HCT116 (cell line): ENCODE data around the gene LAMC2.

Experiments used
- CBX3 ChIP-seq: IDR thresholded peaks from 2 replicates; pipeline ENCODE4 v1.6.1; 2012; ENCODE audit warnings: low read depth
- MAX ChIP-seq: IDR thresholded peaks from 2 replicates; pipeline ENCODE4 v1.6.1; 2012

- TF ChIP-seq MAX (no peak), CBX3 (no peak)
Measured at GRCh38 chr1:183180634-183181056, 5.4 kb upstream of the LAMC2 start.
